ENCODE data around the gene TOMM22.
A peak's percentile ranks its signal among the peaks of the same experiment; 100 is the strongest.

Gene TOMM22

DNA sequence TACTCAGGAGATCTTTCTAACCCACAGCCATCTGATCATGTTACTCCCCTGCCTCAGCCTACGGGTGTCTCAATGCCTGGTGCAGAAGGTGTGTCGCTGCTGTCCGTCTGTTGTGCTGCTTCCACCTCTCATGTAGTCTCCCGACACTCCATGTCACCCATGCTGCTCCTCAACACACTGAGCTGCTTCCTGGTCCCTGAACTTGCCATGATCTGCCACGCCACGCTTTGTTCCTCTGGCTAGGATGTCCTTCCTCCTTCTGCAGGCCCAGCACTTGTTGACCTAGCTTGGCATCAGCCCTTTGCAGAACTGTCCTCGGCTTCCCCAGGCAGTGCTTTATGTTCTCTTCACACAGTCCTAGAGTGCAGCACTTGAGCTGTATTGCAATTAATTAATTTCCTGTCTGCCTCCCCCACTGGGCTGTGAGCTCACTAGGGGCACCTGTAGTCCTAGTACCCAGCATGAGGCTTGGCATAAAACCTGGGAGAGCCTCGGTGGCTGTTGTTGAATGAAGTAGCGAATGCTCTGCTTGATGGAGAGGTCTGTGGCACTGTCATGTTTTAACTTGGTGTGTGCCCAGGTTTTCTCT, 33.5 kb downstream of the TOMM22 start:
- DNase-seq (ENCODE audit: low read depth in 3 of 3), result no peak

DNA sequence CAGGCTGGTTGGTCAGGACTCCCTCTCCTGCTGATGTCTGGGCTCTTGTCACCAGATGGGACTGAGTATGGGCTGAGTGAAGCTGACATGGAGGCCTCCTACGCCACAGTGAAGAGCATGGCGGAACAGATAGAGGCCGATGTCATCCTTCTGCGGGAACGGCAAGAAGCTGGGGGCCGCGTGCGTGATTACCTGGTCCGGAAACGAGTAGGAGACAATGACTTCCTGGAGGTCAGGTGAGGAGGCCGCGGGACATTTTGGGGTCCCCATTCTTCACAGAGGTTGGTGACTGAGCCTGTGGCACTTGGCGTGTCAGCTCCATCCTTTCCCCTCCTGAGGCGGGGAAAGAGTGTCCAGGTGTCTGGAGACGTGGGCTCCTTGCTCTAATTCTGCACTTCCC, 34.1 kb downstream of the TOMM22 start:
- DNase-seq (ENCODE audit: low read depth in 3 of 3), result no peak

DNA sequence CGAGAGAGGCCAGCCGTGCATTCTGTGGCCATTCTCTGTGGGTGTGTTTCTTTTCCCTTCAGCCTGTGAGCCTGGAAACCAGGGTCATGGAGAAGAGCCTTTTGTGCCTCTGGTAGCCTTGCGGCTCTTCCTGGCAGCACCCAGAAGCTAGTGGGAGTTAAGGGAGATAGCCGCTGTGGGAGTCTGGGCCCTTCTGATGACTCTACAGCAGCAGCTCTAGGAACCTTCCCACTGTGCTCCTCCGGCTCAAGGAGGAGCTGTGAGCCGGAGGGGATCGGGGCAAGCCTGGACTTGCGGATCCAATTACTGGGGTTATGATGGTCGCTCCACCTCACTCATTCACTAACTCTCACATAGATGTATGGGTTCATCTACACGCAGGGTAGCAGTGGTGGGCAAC, 34.5 kb downstream of the TOMM22 start:
- no peak for DNase-seq (ENCODE audit: low read depth in 3 of 3)

DNA sequence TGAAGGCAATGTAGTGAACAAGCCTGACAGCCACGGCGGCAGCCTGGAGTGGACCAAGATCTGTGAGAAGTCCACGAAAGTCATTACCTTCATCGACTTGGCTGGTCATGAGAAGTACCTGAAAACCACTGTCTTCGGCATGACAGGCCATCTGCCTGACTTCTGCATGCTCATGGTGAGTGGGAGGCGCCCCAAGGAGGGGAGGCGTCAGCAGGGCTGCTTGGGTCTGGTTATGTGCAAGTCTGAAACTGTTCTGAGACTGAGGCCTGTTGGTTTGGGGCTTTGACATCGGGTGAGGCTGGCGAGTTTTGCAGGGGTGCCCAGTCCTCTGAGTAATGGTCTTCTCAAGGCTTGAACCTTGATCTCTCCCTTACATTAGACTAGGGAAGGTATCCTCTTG, 35.1 kb downstream of the TOMM22 start:
- DNase-seq (ENCODE audit: low read depth in 3 of 3), result no peak

DNA sequence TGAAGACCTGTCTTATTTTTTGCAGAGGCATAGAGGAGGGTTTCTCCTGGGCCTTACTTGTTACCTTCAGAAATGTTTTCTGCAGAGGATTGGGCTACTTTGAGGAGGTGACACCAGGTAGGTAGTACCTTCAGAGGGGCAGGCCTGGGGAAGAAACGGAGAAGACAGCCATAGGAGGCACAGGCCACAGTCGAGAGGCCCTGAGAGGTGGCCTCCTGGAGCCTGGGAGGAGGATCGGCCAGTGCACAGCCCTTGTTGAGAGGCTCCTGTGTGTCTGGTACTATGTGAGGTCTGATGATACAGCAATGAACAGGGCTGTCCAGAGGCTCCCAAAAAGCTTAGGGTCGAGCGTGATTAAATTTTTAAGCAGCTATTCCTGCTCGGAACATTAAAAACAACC, 35.5 kb downstream of the TOMM22 start:
- DNase-seq (ENCODE audit: low read depth in 3 of 3), result no peak

DNA sequence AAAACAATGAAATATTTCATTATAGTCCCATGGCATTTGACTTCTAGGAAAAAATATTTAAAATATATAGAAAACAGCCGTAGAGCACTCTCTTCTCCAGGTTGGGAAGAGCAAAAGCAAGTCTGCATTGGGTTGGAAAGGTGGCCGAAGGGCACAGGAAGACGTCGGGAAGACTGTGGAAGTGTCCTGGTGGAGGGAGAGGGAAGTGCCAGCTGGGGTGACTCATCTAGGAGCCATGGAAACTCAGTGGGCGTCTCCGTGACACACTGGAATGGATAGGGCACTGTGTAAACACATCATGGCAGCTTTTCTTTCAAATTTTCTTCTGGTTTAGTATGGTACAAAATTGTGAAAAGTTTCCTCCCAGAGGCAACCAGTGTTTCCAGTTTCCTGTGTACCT, 36.7 kb downstream of the TOMM22 start:
- DNase-seq (ENCODE audit: low read depth in 3 of 3), result no peak

DNA sequence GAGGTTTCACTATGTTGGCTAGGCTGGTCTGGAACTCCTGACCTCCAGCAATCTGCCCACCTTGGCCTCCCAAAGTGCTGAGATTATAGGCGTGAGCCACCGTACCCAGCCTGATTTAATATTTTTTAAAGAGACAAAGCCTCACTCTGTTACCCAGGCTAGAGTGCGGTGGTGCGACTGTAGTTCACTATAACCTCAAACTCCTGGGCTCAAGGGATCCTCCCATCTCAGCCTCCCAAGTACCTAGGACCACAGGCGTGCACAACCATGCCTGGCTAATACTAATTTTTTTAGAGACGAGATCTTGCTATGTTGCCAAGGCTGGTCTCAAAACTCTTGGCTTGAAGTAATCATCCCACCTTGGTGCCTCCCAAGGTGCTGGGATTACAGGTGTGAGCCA, 37.4 kb downstream of the TOMM22 start:
- no peak for DNase-seq (ENCODE audit: low read depth in 3 of 3)

DNA sequence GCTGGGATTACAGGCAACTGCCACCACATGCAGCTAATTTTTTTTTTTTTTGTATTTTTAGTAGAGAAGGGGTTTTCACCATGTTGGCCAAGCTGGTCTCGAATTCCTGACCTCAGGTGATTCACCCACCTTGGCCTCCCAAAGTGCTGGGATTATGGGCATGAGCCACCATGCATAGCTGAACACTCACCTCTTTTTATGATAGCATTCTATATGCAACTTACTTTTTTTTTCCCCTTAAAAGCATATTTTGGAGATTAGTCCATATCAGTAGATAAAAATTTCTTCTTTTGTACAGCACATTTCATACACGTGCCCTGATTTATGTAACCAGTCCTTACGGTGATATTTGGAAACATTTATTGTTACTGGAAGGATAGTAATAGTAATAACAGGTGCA, 38.6 kb downstream of the TOMM22 start:
- no peak for DNase-seq (ENCODE audit: low read depth in 3 of 3)

DNA sequence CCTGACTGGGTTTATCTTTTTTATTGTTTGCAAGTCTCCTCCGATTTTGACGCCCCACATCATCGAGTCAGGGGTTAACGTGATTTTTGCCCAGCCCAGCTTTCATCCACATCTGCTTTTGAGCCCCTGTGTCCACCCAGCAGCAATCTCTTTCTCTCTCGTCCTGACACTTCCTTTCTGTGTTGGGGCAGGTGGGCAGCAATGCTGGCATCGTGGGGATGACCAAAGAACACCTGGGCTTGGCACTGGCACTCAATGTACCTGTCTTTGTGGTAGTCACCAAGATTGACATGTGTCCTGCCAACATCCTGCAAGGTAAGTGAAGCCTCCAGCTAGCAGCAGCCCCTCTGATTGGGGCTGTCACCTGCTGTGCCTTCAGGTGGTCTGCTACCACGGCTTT, 39.8 kb downstream of the TOMM22 start:
- DNase-seq (ENCODE audit: low read depth in 3 of 3), result no peak

DNA sequence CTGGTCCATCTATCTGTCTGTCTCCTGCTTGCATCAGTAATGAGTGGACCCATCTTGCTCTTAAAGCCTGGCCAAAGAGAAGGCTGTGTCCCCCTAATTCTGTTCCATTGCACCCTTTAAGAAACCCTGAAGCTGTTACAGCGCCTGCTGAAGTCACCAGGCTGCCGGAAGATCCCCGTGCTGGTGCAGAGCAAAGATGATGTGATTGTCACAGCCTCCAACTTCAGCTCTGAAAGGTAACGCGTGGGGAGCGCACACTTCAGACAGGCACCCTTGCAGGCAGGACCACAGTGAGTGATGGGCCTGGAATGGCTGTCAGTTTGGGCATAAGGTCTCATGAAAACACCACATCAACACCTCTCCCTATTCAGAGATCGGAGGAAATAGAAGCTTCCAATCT, 42.4 kb downstream of the TOMM22 start:
- no peak for DNase-seq (ENCODE audit: low read depth in 3 of 3)

DNA sequence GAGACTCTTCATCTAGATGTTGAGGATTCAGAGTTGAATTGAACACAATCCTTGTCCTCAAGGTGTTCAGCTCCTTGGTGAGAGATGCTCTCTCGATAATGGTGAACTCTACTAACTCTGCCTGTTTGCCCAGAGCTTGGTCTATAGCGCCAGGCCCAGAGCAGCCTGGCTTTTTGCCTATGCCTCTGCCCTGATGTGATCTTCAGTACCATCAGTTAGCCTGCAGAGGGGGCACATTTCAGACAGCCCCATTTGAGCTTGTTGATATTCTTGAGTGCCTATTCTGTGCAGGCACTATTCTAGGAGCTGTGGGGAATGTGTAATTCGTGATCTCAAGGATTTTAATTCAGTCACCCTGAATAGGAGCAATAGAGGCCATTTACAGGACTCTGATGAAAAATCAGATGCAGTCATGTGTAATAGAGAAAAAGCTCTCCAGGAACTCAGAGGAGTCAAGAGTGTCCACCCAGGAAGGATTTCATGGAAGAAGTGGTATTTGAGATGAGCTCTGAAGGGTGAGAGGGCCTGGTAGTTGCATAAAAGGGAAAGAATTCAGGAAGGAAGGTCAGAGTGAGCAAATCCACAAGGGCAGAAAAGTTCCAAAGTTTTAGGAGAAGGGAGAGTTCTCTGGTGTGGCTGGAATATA, 43.3 kb downstream of the TOMM22 start:
- DNase-seq (ENCODE audit: low read depth in 3 of 3), result no peak

DNA sequence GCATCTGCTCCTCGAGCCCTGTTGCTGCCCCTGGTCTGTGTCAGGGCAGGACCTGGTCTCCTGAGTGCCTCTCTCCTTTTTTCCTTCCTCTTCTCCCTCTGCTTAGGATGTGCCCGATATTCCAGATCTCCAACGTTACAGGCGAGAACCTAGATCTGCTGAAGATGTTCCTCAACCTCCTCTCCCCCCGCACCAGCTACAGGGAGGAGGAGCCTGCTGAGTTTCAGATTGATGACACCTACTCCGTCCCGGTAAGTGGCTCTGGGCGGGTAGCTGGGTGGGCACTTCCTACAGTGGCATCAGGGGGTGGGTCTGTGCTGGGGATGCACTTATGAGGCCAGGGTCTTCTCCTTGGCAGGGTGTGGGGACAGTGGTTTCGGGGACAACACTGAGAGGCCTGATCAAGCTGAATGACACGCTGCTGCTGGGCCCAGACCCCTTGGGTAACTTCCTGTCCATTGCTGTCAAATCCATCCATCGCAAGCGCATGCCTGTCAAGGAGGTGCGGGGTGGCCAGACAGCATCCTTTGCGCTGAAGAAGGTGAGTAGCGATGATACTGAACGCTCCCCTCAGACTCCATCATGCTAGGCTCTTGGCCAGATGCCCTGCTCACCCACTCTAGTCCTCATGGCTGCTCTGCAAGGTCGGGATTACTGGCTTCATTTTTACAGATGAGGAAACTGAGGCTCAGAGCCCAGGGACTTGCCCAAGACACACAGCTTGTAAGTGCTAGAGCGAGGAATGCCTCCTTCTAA, 44.3 kb downstream of the TOMM22 start:
- DNase-seq (ENCODE audit: low read depth in 3 of 3), result no peak

DNA sequence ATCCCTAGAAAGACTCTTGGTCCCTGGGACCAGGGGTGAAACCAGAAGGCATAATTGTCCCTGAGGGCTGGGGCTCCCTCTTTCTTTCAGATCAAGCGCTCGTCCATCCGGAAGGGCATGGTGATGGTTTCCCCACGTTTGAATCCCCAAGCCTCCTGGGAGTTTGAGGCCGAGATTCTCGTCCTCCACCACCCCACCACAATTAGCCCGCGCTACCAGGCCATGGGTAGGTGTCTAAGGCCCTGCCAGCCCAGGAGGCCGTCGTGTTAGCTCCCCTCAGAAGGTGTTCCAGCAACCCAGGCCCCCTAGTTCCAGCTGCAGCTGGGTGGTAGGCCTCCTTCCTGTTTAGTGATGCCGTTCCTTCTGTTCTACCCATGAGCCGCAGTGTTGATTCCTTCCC, 45.4 kb downstream of the TOMM22 start:
- no peak for DNase-seq (ENCODE audit: low read depth in 3 of 3)

DNA sequence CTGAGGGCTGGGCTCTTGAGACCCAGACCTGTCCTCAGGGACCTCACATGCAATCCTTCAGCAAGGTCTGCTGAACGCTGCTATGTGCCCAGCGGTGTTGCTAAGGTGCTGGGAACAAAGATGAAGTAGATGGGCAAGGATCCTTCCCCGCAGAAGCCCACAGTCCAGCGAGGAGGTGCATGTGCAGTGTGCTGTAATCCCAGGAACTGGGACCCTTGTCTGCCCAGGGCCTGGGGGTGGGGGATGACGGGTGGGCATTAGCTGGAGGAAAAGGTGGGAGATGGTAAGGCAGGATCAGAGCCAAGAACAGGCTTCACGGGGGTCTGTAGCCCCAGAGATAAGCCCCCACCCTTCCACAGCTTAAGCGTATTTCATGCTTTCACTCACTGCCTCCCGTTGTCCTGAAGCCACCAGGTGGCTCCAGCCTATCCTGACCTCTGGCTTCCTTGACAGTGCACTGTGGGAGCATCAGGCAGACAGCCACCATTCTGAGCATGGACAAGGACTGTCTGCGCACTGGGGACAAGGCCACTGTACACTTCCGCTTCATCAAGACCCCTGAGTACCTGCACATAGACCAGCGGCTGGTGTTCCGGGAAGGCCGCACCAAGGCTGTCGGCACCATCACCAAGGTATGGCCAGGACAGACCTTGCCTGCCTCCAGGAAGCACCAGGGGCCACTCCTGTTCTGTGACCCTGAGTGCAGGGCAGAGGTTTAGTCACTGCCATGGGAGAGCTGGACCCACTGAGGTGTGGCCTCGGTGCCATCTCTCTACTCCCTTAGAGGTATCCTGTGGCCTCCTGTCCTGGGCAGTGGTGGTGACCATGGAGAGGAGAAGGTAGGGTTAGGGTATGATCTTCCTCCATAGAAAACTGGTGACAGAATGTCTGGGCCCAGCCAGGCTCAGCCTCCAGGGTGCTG, 46.0 kb downstream of the TOMM22 start:
- DNase-seq (ENCODE audit: low read depth in 3 of 3), result no peak

DNA sequence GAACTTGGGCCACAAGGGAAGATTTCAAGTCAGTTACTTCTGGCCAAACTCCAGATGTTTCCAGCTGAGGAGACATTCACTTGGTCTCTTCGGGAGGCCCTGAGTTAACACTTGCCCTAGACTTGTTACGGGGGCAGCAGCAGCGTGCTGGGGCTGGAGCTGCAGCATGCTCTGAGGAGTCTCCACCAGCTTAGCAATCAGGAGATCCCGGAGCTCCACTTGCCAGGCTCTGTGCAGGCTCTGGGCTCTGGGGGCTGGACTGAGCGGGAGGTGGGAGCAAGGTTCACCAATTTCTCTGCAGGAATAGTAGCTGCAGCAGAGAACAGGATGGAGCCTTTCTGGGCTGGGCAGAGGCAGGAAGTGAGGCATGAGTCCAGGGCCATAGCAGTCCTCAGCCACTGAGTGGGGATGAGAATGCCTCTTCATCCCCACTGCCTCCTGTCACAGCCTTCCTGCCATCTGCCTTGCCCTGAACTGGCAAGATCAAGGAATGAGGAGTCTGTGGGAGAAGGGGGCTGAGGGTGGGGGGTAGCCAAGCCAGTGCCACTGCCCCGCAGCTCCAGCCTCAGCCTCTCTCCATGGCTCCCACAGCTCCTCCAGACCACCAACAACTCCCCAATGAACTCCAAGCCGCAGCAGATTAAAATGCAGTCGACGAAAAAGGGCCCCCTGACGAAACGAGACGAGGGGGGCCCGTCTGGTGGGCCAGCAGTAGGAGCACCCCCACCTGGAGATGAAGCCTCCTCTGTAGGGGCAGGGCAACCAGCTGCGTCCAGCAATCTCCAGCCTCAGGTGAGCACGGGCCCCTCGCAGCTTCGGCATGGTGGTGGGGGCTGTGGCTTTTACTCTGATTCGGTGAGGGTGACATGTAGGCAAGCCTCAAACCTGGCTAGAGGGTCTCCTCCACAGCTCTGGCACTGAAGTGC, 47.4 kb downstream of the TOMM22 start:
- DNase-seq (ENCODE audit: low read depth in 3 of 3), result no peak

DNA sequence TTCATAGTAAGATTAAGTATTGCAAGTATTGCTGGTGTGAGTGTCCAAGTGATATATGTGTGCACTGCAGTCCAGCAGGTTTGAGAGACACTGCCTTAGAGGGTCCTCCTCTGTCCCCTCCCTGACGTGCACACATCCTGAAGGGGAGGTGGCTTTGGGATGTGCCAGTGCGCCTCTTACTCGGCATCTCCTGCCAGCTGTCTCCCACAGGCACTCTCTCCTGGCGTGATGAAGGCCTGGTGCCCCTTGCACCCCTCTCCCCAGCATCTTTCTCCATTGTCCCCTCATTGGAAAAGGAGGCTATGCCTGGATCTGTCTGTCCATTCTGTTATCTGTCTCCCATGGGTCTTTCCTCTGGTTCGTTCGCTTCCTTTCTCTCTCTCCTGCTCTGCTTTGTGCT, 48.2 kb downstream of the TOMM22 start:
- no peak for DNase-seq (ENCODE audit: low read depth in 3 of 3)

DNA sequence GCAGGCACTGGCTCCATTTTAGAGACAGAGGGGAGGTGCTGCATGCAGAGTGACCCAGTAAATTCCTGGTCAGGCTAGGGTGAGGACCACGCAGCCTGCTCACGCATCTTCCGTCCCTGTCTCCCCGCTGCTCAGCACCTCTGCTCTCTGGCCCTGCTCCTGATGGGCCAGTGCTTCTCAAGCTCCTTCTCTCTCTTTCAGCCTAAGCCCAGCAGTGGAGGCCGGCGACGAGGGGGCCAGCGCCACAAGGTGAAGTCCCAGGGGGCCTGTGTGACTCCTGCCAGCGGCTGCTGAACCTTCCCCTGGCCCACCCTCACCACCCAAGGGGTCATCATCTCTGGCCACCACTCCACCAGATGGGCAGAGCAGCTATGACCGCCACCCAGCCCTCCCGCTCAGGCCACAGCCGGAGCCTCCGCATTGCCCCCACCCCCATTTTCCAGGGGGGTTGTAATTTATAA, 48.7 kb downstream of the TOMM22 start:
- DNase-seq (ENCODE audit: low read depth in 3 of 3), result no peak

DNA sequence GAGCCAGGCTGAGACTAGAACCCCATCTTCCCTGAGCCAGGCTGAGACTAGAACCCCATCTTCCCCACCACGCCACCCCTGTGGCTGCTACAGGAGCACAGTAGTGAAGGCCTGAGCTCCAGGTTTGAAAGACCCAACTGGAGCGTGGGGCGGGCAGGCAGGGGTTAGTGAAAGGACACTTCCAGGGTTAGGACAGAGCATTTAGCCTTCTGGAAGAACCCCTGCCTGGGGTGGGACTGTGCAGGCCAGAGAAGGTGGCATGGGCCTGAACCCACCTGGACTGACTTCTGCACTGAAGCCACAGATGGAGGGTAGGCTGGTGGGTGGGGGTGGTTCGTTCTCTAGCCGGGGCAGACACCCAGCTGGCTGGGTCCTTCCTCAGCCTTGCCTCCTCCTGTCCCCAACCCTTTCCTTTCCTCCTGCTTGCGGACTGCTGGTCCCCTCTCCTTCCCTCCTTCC, 50.0 kb downstream of the TOMM22 start:
- no peak for DNase-seq (ENCODE audit: low read depth in 3 of 3)

DNA sequence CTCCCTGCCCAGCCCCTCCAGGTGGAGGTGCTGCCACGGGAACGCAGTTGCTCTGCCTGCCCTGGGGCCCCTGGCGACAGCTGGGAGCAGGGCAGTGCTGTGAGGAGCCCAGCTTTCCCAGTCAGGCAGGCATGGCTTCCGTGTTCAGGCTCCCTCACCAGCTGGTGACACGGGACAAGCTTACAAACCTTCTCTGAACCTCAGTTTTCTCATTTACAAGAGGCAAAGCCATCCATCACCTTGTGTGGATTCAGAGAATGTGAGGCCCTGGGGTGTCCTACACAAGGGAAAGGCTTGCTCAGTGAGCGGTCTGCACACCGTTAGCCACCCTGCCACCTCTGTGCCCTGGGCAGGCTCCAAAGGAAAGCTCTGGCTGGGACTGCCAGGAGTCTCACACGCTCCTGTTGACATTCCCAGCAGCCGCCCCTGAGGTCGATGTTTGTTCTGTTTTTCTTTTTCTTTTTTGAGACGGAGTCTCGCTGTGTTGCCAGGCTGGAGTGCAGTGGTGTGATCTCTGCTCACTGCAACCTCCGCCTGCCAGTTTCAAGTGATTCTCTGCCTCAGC, 50.6 kb downstream of the TOMM22 start:
- DNase-seq (ENCODE audit: low read depth in 3 of 3), result no peak

DNA sequence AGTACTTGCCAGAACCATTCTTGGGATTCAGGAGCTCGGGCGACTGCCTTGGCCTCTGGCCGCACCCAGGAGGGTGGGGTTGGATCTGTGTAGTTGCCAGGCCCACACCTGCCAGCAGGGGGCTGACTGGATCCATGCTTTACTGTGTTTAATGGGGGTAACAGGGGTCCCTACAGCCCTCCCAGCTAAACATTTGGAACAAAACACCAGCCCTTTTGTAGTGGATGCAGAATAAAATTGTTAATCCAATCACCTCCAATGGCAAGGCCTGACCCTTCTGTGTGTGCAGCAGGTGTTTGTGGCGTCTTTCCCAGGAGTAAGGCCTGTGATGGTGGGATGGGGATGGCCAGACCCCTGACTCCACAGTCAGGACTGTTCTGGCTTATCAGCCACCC, 51.6 kb downstream of the TOMM22 start:
- peak in 1 of 3 experiments; percentile 42 for DNase-seq (ENCODE audit: low read depth in 3 of 3)
